ENCODE results near the gene HYCC1.
"Not testable (repeated sequence)": the region's sequence is repeated elsewhere in the genome, so short reads cannot be mapped to it uniquely, and the experiment has no call there.

HYCC1 gene

DNA sequence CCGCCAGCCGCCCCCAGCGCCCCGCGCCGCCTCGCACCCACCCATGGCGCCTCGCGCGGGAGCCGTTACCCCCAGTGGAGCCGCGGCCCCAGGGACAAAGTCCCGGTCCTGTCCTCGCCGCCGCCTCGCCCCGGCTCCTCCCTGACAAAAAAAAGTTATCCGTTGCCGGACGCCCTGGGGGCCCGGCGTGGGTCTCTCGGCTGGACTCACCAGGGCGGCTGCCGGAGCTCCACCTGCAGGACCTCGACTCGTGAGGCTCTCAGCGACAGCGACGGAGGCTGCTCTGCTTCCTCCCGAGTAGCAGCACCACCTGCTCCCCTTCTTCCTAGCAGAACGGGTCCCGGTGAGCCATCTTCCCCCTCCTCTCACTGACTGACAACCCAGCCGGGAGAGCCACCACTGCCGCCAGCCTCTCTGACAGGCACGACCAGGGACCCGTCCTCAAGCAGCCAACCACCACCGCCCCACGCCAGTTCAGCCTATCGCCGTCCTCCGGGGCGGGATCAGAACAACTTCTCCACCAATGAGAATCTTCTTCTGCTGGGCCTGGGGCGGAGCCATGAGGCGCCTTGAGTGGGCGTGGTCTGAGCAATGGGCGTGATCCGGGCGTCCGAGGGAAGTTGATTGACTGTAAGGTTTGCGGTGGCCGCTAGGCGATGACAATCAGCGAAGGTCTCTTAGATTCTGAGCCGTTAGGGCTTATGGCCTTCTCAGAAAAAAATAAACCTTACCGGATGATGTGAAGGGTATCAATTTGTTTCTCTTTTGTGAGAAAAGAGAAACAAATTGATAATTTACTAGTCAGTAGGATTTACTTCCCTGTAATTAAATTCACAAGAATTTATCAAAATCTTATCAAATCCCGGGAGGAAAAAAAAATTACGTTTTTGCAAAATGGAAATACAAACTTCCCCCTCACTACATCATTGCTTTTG, at the start of gene HYCC1:
Gene HYCC1, minus strand, starts transcription at position 416 of the 935 bp plus-strand sequence. CDS start 23,019 bp downstream, outside the sequence.
- TF ChIP-seq, protein P1, sequence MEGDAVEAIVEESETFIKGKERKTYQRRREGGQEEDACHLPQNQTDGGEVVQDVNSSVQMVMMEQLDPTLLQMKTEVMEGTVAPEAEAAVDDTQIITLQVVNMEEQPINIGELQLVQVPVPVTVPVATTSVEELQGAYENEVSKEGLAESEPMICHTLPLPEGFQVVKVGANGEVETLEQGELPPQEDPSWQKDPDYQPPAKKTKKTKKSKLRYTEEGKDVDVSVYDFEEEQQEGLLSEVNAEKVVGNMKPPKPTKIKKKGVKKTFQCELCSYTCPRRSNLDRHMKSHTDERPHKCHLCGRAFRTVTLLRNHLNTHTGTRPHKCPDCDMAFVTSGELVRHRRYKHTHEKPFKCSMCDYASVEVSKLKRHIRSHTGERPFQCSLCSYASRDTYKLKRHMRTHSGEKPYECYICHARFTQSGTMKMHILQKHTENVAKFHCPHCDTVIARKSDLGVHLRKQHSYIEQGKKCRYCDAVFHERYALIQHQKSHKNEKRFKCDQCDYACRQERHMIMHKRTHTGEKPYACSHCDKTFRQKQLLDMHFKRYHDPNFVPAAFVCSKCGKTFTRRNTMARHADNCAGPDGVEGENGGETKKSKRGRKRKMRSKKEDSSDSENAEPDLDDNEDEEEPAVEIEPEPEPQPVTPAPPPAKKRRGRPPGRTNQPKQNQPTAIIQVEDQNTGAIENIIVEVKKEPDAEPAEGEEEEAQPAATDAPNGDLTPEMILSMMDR (IDR thresholded peaks at IDR 0.05; ENCODE audit: low read depth, low read length) = peak; percentile 36
- peak within 1 kb of the TSS; percentile 83 for H3K4me3 ChIP-seq (ENCODE audit: low read depth, low read length)

DNA sequence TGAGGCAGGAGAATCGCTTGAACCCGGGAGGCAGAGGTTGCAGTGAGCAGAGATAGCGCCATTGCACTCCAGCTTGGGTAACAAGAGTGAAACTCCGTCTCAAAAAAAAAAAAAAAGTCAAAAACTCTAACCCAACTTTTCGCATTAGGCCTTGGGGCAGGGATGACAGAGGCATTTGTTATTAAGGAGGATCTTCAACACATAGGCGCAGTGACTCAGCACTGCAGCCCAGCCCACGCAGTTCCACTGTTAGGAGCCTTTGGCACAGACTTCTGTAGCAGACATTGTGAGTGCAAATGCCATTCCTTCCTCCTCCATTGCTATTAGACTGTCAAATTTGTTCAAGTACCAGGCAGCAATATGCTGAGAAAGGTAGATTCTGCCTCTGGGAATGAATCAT, 48.5 kb upstream of the HYCC1 start:
- TF ChIP-seq, protein P1 (IDR thresholded peaks at IDR 0.05; ENCODE audit: low read depth, low read length) = no peak
- H3K4me3 ChIP-seq (ENCODE audit: low read depth, low read length) = no peak overlapping the region

DNA sequence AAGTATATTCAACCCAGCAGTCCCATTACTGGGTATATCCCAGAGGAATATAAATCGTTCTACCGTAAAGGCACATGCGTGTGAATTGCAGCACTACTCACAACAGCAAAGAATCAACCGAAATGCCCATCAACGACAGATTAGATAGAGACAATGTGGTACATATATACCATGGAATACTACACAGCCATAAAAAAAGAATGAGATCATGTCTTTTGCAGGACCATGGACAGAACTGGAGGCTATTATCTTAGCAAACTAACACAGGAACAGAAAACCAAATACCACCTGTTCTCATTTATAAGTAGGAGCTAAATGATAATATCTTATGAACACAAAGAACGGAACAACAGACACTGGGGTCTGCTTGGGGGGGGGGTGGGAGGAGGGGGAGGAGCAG, 47.4 kb upstream of the HYCC1 start:
- TF ChIP-seq, protein P1 (IDR thresholded peaks at IDR 0.05; ENCODE audit: low read depth, low read length) = no peak
- no peak overlapping the region for H3K4me3 ChIP-seq (ENCODE audit: low read depth, low read length)

DNA sequence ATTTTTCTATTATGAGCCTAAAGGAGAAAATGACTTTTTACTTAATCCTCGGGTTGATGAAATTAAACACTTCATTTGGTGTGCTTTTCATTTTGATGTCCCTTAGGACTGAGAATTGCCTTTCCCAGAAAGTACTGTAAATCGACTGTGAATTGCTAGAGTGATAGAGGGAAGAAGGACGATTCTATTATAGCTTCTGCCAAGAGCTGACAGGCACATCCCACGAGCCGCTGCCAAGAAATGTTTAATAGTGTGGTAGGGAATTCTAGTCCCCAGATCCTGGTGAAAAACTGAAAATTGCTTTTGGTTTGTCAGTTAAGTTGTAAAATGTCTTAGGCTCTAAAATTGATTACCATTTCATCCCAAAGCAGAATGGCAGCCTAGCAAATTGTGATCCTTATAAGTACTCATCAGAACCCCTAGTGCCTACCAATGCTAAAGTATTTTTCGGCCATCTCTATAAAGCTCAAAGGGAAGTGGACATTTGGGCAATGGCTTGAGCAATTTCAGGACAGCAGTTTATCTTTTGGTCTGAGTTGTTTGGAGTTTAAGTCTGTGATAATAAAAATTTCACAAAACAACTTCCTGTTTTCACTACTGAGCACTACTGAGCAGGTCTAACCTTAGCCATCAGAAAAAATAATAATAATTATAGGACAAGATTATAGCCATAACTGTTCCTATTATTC, 44.6 kb upstream of the HYCC1 start:
- TF ChIP-seq, protein P1 (IDR thresholded peaks at IDR 0.05; ENCODE audit: low read depth, low read length) = no peak
- H3K4me3 ChIP-seq (ENCODE audit: low read depth, low read length) = no peak overlapping the region

DNA sequence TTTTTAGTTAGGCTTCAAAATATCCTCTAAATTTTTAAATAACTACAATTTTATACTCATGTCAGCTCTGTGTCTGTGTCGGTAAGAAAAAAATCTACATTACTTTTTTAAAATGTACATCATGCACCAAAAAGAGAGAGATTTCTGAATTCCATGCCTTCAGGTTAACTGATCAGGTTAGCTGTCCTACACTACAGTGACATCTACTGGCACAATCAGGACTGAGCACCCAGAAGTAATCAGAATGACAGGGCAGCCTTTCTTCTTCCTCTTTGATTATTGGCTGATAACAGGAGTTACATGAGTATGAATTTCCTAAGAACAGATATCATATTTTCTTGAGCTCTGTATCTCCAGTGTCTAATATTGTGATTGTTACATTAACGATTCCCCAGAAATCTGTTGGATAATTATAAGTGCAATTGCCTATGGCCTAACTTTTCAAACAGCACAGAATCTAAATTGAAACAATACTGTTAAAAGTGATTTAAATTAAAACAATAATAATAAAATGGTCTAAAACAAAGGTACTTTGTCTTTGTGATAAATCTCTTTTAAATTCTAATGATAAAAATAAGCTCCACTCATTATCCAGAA, 41.8 kb upstream of the HYCC1 start:
- TF ChIP-seq, protein P1 (IDR thresholded peaks at IDR 0.05; ENCODE audit: low read depth, low read length) = peak; percentile 82

DNA sequence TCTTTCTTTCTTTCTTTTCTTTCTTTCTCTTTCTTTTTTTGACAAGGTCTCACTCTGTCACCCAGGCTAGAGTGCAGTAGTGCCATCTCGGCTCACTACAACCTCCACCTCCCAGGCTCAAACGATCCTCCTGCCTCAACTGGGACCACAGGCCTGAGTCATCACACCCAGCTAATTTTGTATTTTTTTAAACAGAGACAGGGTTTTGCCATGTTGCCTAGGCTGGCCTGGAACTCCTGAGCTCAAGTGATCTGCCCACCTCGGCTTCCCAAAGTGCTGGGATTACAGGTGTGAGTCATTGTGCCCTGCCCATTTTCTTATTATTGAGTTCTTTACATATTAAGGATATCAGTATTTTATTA, 37.2 kb upstream of the HYCC1 start:
- H3K4me3 ChIP-seq (ENCODE audit: low read depth, low read length) = not testable (repeated sequence)

More for the DNA sequence above, 41.8 kb upstream of the HYCC1 start:
- no peak overlapping the region for H3K4me3 ChIP-seq (ENCODE audit: low read depth, low read length)

DNA sequence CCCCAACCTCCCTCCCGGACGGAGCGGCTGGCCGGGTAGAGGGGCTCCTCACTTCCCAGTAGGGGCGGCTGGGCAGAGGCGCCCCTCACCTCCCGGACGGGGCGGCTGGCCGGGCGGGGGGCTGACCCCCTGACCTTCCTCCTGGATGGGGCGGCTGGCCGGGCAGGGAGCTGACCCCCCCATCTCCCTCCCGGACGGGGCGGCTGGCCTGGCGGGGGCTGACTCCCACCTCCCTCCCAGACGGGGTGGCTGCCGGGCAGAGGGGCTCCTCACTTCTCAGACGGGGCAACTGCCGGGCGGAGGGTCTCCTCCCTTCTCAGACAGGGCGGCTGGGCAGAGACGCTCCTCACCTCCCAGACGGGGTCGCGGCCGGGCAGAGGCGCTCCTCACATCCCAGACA, 32.4 kb upstream of the HYCC1 start:
- H3K4me3 ChIP-seq (ENCODE audit: low read depth, low read length) = not testable (repeated sequence)

DNA sequence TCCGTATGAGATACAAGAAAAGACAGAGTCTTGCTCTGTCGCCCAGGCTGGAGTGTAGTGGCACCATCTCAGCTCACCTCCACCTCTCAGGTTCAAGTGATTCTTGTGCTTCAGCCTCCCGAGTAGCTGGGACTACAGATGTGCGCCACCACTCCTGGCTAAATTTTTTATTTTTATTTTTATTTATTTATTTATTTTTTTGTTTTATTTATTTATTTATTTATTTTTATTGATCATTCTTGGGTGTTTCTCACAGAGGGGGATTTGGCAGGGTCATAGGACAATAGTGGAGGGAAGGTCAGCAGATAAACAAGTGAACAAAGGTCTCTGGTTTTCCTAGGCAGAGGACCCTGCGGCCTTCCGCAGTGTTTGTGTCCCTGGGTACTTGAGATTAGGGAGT, 31.2 kb upstream of the HYCC1 start:
- H3K4me3 ChIP-seq (ENCODE audit: low read depth, low read length) = not testable (repeated sequence)

Measured in WI38 (cell line).